Astrocyte of the cerebellum (primary cell): ENCODE results near the gene NDST1.

Experiments
- DNase-seq: peaks from one replicate; pipeline ENCODE4 v3.0.0-alpha.2; 2011; ENCODE audit warnings: low read depth
- H3K4me3 ChIP-seq: 2 replicates; pipeline ENCODE4 v1.5.1; 2011; ENCODE audit warnings: mild to moderate bottlenecking, low read depth, low read length, moderate library complexity
- CTCF ChIP-seq: IDR thresholded peaks from 2 replicates; pipeline ENCODE4 v1.5.1; 2012; ENCODE audit warnings: low read length, low read depth, moderate library complexity, mild to moderate bottlenecking; ENCODE audit errors: missing control alignments
- in situ Hi-C: cut with HindIII; loops from 2 replicates; pipeline ENCODE4 v1.10.0; 2017; ENCODE audit warnings: low sequenced_read_pairs

NDST1 gene

DNA sequence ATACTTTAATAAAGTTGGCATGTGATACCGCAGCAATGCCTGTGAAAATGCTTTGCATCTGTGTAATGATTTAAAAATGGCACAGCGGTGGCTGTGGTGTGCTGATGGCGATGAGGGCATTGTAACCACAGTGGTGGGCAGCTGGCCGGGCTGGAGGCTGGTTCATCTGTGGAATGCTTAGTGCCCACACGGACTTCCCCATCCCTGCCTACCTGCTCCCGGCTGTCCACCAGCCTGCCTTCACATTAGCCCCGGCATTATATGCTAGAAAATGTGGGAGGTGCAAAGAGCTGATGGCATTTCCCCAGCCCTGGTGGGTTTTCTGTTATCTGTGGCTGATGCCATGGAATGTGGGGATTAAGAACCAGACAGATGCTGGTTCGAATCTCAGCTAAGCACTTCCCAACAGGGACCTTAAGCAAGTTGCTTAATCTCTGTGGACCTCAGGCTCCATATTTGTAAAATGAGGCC, 2.9 kb upstream of the NDST1 start:
- in situ Hi-C loops = no loop called here
- TF ChIP-seq CTCF = no peak
- no peak for DNase-seq
- H3K4me3 ChIP-seq = no peak overlapping the region

DNA sequence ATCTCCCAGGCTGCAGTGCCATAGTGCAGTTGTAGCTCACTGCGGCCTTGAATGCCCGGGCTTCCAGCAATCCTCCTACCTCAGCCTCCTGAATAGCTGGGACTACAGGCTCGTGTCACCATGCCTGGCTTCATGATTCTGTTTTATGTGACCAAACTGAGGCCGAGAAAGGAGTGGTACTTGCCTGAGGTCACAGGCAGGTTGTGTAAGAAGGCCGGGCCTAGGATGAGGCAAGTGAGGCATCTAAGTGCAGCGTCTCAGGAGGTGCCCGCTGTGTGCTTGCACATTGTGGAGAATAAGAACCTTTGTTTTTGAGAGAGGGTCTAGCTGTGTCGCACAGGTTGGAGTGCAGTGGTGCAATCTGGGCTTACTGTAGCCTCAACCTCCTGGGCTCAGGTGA, 2.1 kb upstream of the NDST1 start:
- no peak for DNase-seq
- in situ Hi-C loops = no loop called here
- no peak for TF ChIP-seq CTCF
- no peak overlapping the region for H3K4me3 ChIP-seq

GRCh38 chr5:150506571-150507473, 1.1 kb upstream of the NDST1 start:
- in situ Hi-C loops = no loop called here
- no peak overlapping the region for H3K4me3 ChIP-seq
- TF ChIP-seq CTCF = no peak
- DNase-seq = no peak

- TF ChIP-seq CTCF = no peak
- no peak for DNase-seq
- in situ Hi-C loops = no loop called here
- H3K4me3 ChIP-seq = no peak overlapping the region
These were observed 328 bp downstream of the NDST1 start for GRCh38 chr5:150508277-150508640.

DNA sequence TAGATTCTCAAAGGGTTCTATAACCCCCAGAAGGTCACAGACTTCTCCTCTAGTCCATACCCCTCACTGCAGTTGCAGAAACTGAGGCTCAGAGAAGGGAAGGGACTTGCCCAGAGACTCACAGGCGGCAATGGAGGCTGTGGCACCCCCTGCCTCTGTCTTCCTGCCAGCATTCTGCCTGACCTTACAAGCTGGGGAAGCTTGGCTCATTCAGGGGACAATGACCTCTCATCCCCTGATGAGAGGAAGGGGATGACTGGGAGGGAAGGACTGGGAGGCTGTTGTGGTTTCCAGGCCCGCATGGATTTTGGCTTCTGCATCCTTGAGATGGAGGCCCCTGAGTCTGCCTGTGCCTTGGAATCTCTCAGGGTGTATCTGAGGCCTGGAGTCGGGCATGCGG, 897 bp downstream of the NDST1 start:
- no peak for DNase-seq
- no peak for TF ChIP-seq CTCF
- no peak overlapping the region for H3K4me3 ChIP-seq
- in situ Hi-C loops = no loop called here

DNA sequence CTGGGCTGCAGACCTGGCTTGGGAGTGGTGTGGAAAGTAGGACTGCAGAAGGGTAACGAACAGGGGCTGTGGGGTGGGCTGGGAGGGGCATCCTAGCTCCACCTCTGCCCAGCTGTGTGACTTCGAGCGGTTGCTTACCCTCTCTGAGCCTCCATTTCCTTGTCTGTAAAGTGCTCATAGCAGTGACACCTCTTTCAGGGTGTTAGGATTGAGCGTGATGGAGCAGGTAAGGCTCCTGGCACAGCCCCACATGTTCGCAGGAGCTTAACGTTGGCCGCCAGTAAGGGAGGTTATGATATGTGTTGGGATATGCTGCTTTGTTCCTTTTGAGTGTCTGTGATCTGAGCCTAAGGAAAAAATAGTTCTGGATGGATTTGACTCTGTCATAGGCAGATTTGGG, 2.1 kb downstream of the NDST1 start:
- no peak for DNase-seq
- H3K4me3 ChIP-seq = no peak overlapping the region
- TF ChIP-seq CTCF = no peak
- in situ Hi-C loops = loop anchor here (5.0 kb wide), 1 partner anchor 47 kb away; no protein-coding TSS in a partner anchor
